ENCODE results near the gene NMUR1.

DNA sequence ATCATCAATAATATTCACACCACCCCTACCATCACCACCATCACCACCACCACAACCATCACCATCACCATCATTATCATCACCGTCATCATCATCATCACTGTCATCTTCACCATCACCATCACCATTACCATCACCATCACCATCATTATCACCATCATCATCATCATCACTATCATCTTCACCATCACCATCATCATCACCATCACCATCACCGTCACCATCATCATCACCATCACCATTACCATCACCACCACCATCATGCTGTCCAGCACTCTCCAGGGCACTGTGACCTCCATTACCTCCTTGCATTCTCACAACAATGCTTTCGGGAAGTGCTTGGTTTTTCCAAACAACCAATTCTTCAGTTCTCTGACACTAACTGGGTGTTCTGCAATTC lies 49.3 kb upstream of the NMUR1 start:
- TF ChIP-seq POLR2A (IDR thresholded peaks at IDR 0.05; ENCODE audit: low read depth, low read length) (no peak), TAF1 (IDR thresholded peaks at IDR 0.05; ENCODE audit: borderline replicate concordance, low read depth, low read length) (no peak), POLR2AphosphoS5 (IDR thresholded peaks at IDR 0.05; ENCODE audit: low read depth, low read length) (no peak)
